Upper lobe of right lung (tissue), 1 donor: ENCODE measurements around the gene R3HDM2. TPM values are rescaled to one million over a fixed set of nuclear protein-coding genes. Genes with fewer than 3 reads are reported as not detected.

Experiments
- ATAC-seq: fragments of 200-7000 bp; cut with Tn5 transposase; one replicate; pipeline ENCODE4 v1.9.1; 2020; ENCODE audit warnings: mild to moderate bottlenecking, moderate library complexity
- DNase-seq: peaks from one replicate; pipeline ENCODE4 v3.0.0-alpha.2; 2020
- H3K27ac ChIP-seq: fragments of 200-600 bp; one replicate; pipeline ENCODE4 v1.8.0; 2022
- H3K27me3 ChIP-seq: fragments of 200-600 bp; one replicate; pipeline ENCODE4 v1.8.0; 2022; ENCODE audit warnings: mild to moderate bottlenecking
- H3K36me3 ChIP-seq: fragments of 200-600 bp; one replicate; pipeline ENCODE4 v1.8.0; 2022
- H3K4me1 ChIP-seq: fragments of 200-600 bp; one replicate; pipeline ENCODE4 v1.8.0; 2022
- H3K4me3 ChIP-seq: fragments of 200-600 bp; one replicate; pipeline ENCODE4 v1.8.0; 2022; ENCODE audit warnings: mild to moderate bottlenecking
- H3K9me3 ChIP-seq: fragments of 200-600 bp; one replicate; pipeline ENCODE4 v1.8.0; 2022
- CTCF ChIP-seq: fragments of 200-600 bp; IDR thresholded peaks from one replicate; pipeline ENCODE4 v1.8.0; 2022; ENCODE audit warnings: antibody characterized with exemption
- intact Hi-C: fragments of 100-400 bp; cut with DNase I; formaldehyde crosslinking; loops from one replicate; pipeline ENCODE4 v1.11.0; 2022
- total RNA-seq: library from RNA; stranded (reverse); fragmentation: NEBNext Ultra II Directional; extraction: Animal tissue kit (Norgen Biotek cat#: 25700); gene quantifications from one replicate; pipeline ENCODE4 v1.2.1, GENCODE V29; 2021
- donor health status: DM: no; HTN: yes; CAD: no; lungs with severe emphysema.

R3HDM2 gene
- total RNA-seq, 1 donor from 2014 or later = 81.0 TPM

GRCh38 chr12:57390174-57390573, 40.7 kb downstream of the R3HDM2 start:
- H3K4me1 ChIP-seq = no peaks in the 10 kb centered on the region
- H3K9me3 ChIP-seq = no peaks in the 10 kb centered on the region
- DNase-seq = no peak
- TF ChIP-seq CTCF = no peak
- intact Hi-C loops = no loop called here
- H3K27ac ChIP-seq = no peak overlapping the region
- H3K36me3 ChIP-seq = peaks cover 23% of the 10 kb centered on the region
- ATAC-seq = no peak
- no peaks in the 10 kb centered on the region for H3K27me3 ChIP-seq
- no peak overlapping the region for H3K4me3 ChIP-seq

- intact Hi-C loops = no loop called here
- peaks cover 12% of the 10 kb centered on the region for H3K36me3 ChIP-seq
- no peak overlapping the region for H3K4me3 ChIP-seq
- no peak for DNase-seq
- no peak for TF ChIP-seq CTCF
- no peaks in the 10 kb centered on the region for H3K4me1 ChIP-seq
- H3K27ac ChIP-seq = no peak overlapping the region
- ATAC-seq = no peak
- no peaks in the 10 kb centered on the region for H3K9me3 ChIP-seq
- no peaks in the 10 kb centered on the region for H3K27me3 ChIP-seq
Observed at GRCh38 chr12:57389033-57389432, 41.8 kb downstream of the R3HDM2 start.

- Histone ChIP-seq H3K9me3 (no peaks in the 10 kb centered on the region), H3K36me3 (peaks cover 11% of the 10 kb centered on the region), H3K27ac (no peak overlapping the region), H3K4me1 (no peaks in the 10 kb centered on the region), H3K27me3 (no peaks in the 10 kb centered on the region), H3K4me3 (no peak overlapping the region)
- no peak for DNase-seq
- no peak for TF ChIP-seq CTCF
- no peak for ATAC-seq
- intact Hi-C loops = no loop called here
Observed at GRCh38 chr12:57388425-57388824, 42.4 kb downstream of the R3HDM2 start.

- Histone ChIP-seq H3K27me3 (no peaks in the 10 kb centered on the region), H3K4me3 (no peak overlapping the region), H3K9me3 (no peaks in the 10 kb centered on the region), H3K36me3 (peaks cover 13% of the 10 kb centered on the region), H3K4me1 (no peaks in the 10 kb centered on the region), H3K27ac (no peak overlapping the region)
- no peak for ATAC-seq
- intact Hi-C loops = no loop called here
- no peak for TF ChIP-seq CTCF
- no peak for DNase-seq
Observed at GRCh38 chr12:57386187-57386720, 44.6 kb downstream of the R3HDM2 start.

- DNase-seq (no peak), ATAC-seq (no peak)
- H3K27me3 ChIP-seq = no peaks in the 10 kb centered on the region
- intact Hi-C loops = no loop called here
- H3K4me1 ChIP-seq = no peaks in the 10 kb centered on the region
- H3K9me3 ChIP-seq = no peaks in the 10 kb centered on the region
- no peak overlapping the region for H3K4me3 ChIP-seq
- peaks cover 6% of the 10 kb centered on the region for H3K36me3 ChIP-seq
- H3K27ac ChIP-seq = no peak overlapping the region
- no peak for TF ChIP-seq CTCF
Observed at GRCh38 chr12:57385586-57385985, 45.3 kb downstream of the R3HDM2 start.

- Histone ChIP-seq H3K27ac (no peak overlapping the region), H3K4me1 (no peaks in the 10 kb centered on the region), H3K27me3 (no peaks in the 10 kb centered on the region), H3K4me3 (no peak overlapping the region), H3K9me3 (no peaks in the 10 kb centered on the region), H3K36me3 (peaks cover 5% of the 10 kb centered on the region)
- no peak for TF ChIP-seq CTCF
- no peak for DNase-seq
- no peak for ATAC-seq
- intact Hi-C loops = no loop called here
Observed at GRCh38 chr12:57384478-57384877, 46.4 kb downstream of the R3HDM2 start.
